WERI-Rb-1 (cell line): Measurements from ENCODE around the gene NAV2.

Source experiments
- DNase-seq: peaks from one replicate; pipeline ENCODE4 v3.0.0-alpha.2; 2020
- H3K27ac ChIP-seq: fragments of 250-450 bp; sonication (Bioruptor Pico); 2 replicates; pipeline ENCODE4 v1.5.1; 2020; ENCODE audit warnings: mild to moderate bottlenecking, moderate library complexity
- H3K27me3 ChIP-seq: fragments of 250-450 bp; sonication (Bioruptor Pico); 2 replicates; pipeline ENCODE4 v1.5.1; 2021; ENCODE audit warnings: mild to moderate bottlenecking, low read depth, moderate library complexity; ENCODE audit not compliant: insufficient read depth, severe bottlenecking
- H3K36me3 ChIP-seq: fragments of 250-450 bp; sonication (Bioruptor Pico); 2 replicates; pipeline ENCODE4 v1.5.1; 2020; ENCODE audit warnings: mild to moderate bottlenecking, moderate library complexity
- H3K4me3 ChIP-seq: 2 replicates; pipeline ENCODE4 v1.5.1; 2011; ENCODE audit warnings: low read depth, mild to moderate bottlenecking, control low read depth, low read length
- H3K9me3 ChIP-seq: fragments of 250-450 bp; sonication (Bioruptor Pico); 2 replicates; pipeline ENCODE4 v1.5.1; 2021; ENCODE audit warnings: mild to moderate bottlenecking, moderate library complexity; ENCODE audit not compliant: severe bottlenecking
- TF ChIP-seq, protein P1 (sequence below): IDR thresholded peaks from 2 replicates; pipeline ENCODE4 v1.5.1; 2011; ENCODE audit warnings: low read depth, mild to moderate bottlenecking, control low read depth, inconsistent platforms, low read length

The NAV2 gene

DNA sequence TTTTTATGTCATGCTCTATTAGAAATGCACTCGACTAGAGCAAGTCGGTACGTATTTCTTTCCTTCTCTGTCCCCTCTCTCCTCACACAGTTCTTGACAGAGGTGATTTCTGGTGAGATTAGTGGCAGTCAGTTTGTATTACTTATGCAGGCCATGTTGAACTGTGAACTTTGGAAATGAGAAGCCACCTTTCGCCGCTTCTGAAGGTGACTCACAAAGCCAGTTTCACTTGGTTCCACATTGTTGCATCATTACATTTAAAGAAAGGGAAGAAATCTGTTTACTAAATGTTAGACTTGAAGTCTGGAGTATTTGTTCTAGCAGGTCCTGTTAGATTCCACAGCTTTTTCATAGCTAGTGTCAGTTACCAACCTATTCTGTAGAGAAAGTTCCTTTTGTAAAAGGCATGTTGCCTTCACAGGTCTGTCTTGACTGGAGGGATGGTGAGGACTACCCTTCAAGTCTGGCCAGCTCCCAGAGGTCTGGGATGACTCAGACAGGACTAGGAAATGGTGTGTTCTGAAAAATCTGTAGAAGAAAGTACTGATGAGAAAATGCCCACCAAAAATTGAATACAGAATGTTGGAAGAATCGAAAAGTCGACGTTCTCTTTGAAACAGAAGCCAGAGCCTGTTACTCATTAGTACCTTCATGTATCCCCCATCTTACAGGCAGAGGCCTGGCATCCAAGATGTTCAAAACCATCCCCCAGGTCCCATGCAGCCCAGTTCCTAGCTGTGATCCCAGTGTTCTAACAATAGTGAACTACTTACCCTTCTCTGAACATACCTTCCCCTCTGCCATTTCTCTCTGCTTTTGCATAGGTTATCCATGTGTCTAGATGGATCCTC is 266.3 kb downstream of the NAV2 start:
- H3K27me3 ChIP-seq, result no peaks in the 10 kb centered on the region
- H3K9me3 ChIP-seq, result no peaks in the 10 kb centered on the region
- TF ChIP-seq, protein P1, sequence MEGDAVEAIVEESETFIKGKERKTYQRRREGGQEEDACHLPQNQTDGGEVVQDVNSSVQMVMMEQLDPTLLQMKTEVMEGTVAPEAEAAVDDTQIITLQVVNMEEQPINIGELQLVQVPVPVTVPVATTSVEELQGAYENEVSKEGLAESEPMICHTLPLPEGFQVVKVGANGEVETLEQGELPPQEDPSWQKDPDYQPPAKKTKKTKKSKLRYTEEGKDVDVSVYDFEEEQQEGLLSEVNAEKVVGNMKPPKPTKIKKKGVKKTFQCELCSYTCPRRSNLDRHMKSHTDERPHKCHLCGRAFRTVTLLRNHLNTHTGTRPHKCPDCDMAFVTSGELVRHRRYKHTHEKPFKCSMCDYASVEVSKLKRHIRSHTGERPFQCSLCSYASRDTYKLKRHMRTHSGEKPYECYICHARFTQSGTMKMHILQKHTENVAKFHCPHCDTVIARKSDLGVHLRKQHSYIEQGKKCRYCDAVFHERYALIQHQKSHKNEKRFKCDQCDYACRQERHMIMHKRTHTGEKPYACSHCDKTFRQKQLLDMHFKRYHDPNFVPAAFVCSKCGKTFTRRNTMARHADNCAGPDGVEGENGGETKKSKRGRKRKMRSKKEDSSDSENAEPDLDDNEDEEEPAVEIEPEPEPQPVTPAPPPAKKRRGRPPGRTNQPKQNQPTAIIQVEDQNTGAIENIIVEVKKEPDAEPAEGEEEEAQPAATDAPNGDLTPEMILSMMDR, result no peak
- no peak for DNase-seq
- H3K4me3 ChIP-seq, result no peak overlapping the region
- no peak overlapping the region for H3K27ac ChIP-seq
- no peaks in the 10 kb centered on the region for H3K36me3 ChIP-seq

GRCh38 chr11:19979519-19979845 is 266.8 kb downstream of the NAV2 start:
- Histone ChIP-seq H3K9me3 (no peaks in the 10 kb centered on the region), H3K27ac (no peak overlapping the region), H3K4me3 (no peak overlapping the region), H3K27me3 (no peaks in the 10 kb centered on the region), H3K36me3 (no peaks in the 10 kb centered on the region)
- TF ChIP-seq, protein P1, result no peak
- DNase-seq, result no peak

DNA sequence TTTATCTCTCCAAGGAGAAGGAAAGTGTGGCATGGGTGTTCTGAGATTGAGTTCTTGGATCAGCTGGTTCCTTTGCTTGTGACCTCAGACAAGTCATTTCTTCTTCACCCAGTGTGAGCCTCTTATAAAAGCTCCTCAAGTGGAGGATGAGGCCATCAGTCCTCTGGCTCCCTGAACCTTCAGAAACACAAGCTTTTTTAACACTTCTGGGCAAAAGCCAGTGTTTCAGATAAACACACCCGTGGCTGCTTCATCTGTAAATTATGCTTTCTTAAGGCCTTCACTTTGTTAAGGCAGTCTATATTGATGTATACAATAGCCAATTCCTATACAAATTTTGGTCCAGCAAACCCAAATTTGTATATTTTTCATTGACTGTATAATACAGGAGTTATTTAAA is 267.8 kb downstream of the NAV2 start:
- TF ChIP-seq, protein P1, result no peak
- H3K36me3 ChIP-seq, result no peaks in the 10 kb centered on the region
- no peaks in the 10 kb centered on the region for H3K27me3 ChIP-seq
- H3K9me3 ChIP-seq, result no peaks in the 10 kb centered on the region
- H3K27ac ChIP-seq, result no peak overlapping the region
- no peak for DNase-seq
- H3K4me3 ChIP-seq, result no peak overlapping the region

DNA sequence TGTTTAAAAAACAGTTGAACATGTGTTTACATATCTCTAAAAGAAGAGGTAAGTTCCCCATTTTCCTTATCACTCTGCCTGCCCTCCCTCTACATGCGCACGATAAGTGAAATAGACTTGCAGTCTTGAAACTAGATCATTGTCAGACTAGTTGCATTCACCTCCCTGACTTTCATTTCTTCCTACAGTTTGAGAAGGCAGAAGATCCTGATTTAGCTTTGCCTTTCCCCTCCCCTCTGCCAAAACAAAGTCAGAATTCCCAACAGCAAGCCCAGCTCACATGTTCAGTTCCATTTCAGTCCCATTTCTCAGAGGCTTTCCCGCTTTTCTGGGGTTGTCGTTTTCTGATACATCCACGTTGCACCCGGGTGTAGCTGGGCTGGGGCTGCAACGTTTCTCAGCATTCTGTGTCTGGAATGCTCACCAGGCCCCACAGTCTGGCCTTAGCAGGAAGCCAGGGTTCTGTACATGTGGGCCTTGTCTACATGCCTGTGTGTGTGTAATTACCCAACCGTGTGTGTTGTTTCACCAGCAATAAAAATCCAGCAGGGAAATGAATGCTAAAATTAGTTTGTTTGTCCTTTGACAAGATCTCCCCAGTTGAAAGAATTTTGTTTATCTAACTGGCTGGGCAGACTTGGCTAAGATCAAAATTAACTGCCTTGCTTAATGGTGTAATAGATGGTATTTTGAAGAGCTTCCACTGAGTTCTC is 268.5 kb downstream of the NAV2 start:
- H3K27ac ChIP-seq, result no peak overlapping the region
- H3K36me3 ChIP-seq, result no peaks in the 10 kb centered on the region
- TF ChIP-seq, protein P1, result no peak
- H3K9me3 ChIP-seq, result no peaks in the 10 kb centered on the region
- H3K4me3 ChIP-seq, result no peak overlapping the region
- no peaks in the 10 kb centered on the region for H3K27me3 ChIP-seq
- no peak for DNase-seq

DNA sequence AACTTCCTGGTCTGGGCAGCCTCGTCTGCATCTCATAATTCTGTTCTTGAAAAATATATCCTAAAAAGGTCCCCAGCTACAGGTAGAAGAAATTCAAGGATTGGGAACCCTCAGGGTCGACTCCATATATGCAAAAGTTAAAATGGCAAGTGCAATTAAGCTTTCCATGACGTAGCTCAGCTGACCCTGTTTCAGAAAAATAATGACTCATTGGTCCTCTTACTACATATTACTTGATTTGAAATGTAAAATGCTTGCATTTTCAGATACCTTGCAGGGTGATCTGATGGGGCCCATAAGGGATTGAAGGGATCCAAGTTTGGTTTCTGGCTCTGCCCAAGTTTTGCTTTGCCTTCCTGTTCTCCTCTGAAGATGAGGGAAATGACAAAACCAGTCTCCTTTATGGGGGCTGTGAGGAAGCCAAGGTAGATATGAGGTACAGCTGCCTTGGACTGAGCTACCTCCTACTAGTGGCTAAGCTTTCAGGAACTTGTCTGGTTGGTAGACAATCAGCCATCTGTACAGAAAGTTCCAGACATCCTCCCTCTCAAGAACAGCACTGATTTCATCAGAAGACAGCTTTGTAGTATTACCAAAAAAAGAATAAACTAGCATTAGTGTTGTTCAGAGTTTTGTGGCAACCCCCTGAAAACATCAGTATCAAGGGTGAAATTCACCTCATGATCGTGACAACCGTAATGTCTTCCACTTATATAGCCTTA is 270.3 kb downstream of the NAV2 start:
- H3K9me3 ChIP-seq, result no peaks in the 10 kb centered on the region
- TF ChIP-seq, protein P1, result no peak
- no peak overlapping the region for H3K27ac ChIP-seq

More for the DNA sequence above, 270.3 kb downstream of the NAV2 start:
- DNase-seq, result no peak
- no peaks in the 10 kb centered on the region for H3K36me3 ChIP-seq
- no peak overlapping the region for H3K4me3 ChIP-seq
- no peaks in the 10 kb centered on the region for H3K27me3 ChIP-seq
